Endodermal cell (in vitro differentiated cells): ENCODE measurements around the gene BEST2. TPM values are rescaled to one million over a fixed set of nuclear protein-coding genes. Genes with fewer than 3 reads are reported as not detected.
"Not testable (repeated sequence)": the region's sequence is repeated elsewhere in the genome, so short reads cannot be mapped to it uniquely, and the experiment has no call there.

Experiments used
- DNase-seq: peaks from one replicate; pipeline ENCODE4 v3.0.0-alpha.2; 2017
- H3K27ac ChIP-seq: 2 replicates; pipeline ENCODE4 v1.5.1; 2013; ENCODE audit warnings: mild to moderate bottlenecking, low read depth, low read length, moderate library complexity
- H3K27me3 ChIP-seq: 2 replicates; pipeline ENCODE4 v1.6.1; 2013; ENCODE audit warnings: mild to moderate bottlenecking, low read length, moderate library complexity; ENCODE audit not compliant: insufficient read depth, control insufficient read depth, poor library complexity, severe bottlenecking
- H3K36me3 ChIP-seq: 2 replicates; pipeline ENCODE4 v1.7.0; 2013; ENCODE audit warnings: mild to moderate bottlenecking, low read length, moderate library complexity; ENCODE audit not compliant: control insufficient read depth, insufficient read depth
- H3K4me1 ChIP-seq: one replicate; pipeline ENCODE4 v1.7.0; 2013; ENCODE audit warnings: low read length; ENCODE audit not compliant: control insufficient read depth, insufficient read depth
- H3K4me3 ChIP-seq: 2 replicates; pipeline ENCODE4 v1.5.1; 2013; ENCODE audit warnings: mild to moderate bottlenecking, low read length, moderate library complexity
- H3K9ac ChIP-seq: 2 replicates; pipeline ENCODE4 v1.6.1; 2013; ENCODE audit warnings: mild to moderate bottlenecking, low read length, moderate library complexity; ENCODE audit not compliant: poor library complexity, severe bottlenecking; ENCODE audit errors: extremely low read depth
- H3K9me3 ChIP-seq: 2 replicates; pipeline ENCODE4 v1.6.1; 2013; ENCODE audit warnings: mild to moderate bottlenecking, low read length, moderate library complexity; ENCODE audit not compliant: control insufficient read depth
- H3K27ac Mint-ChIP-seq: 2 replicates; pipeline ENCODE4 v1.8.0; 2020; ENCODE audit warnings: mixed read lengths
- H3K27me3 Mint-ChIP-seq: 2 replicates; pipeline ENCODE4 v1.8.0; 2021; ENCODE audit warnings: mild to moderate bottlenecking, mixed read lengths; ENCODE audit not compliant: insufficient read depth
- H3K36me3 Mint-ChIP-seq: 2 replicates; pipeline ENCODE4 v1.8.0; 2020; ENCODE audit warnings: low read depth, mixed read lengths
- H3K4me1 Mint-ChIP-seq: 2 replicates; pipeline ENCODE4 v1.8.0; 2020; ENCODE audit warnings: mixed read lengths
- H3K4me3 Mint-ChIP-seq: 2 replicates; pipeline ENCODE4 v1.8.0; 2020; ENCODE audit warnings: mild to moderate bottlenecking, moderate library complexity, mixed read lengths
- H3K9me3 Mint-ChIP-seq: 2 replicates; pipeline ENCODE4 v1.8.0; 2020; ENCODE audit warnings: mild to moderate bottlenecking, mixed read lengths
- CTCF ChIP-seq: fragments of 200-600 bp; sonication (generic); conservative IDR thresholded peaks from 2 replicates; pipeline ENCODE4 v1.5.0; 2021; ENCODE audit warnings: antibody characterized with exemption, mild to moderate bottlenecking
- WGBS, 2 experiments: methylation state at CpG; one replicate each; pipeline versions ENCODE4 v1.1.5 to v1.1.7; 2013; ENCODE audit warnings: missing lambda C conversion rate in 2 of 2, mixed read lengths in 1 of 2; ENCODE audit not compliant: insufficient coverage in 1 of 2, insufficient read length in 1 of 2; 5-methylcytosine and 5-hydroxymethylcytosine counted together
- total RNA-seq, 2 donors: library from RNA; stranded (reverse); fragmentation: NEBNext Ultra II Directional in 1 of 2; extraction: Animal tissue kit (Norgen Biotek cat#: 25700) in 1 of 2; gene quantifications; 2 replicates in 1 of 2; 3 replicates in 1 of 2; pipeline ENCODE4 v1.2.1, GENCODE V29; 2021

The BEST2 gene
- total RNA-seq, 2 donors from 2014 or later = 0.95 to 1.2 TPM

- no peaks in the 10 kb centered on the region for H3K4me1 ChIP-seq
- peaks cover 21% of the 10 kb centered on the region for H3K36me3 Mint-ChIP-seq
- H3K4me3 Mint-ChIP-seq = peak within 1 kb of the TSS; percentile 95
- peak within 1 kb of the TSS; percentile 96 for H3K4me3 ChIP-seq
- WGBS, 2 experiments = 3 to 6% methylated on average over 21 to 28 of the region's 28 CpGs
- peaks cover 15% of the 10 kb centered on the region for H3K4me1 Mint-ChIP-seq
- H3K9me3 Mint-ChIP-seq = no peaks in the 10 kb centered on the region
- no peak for TF ChIP-seq CTCF
- H3K9ac ChIP-seq = peak within 1 kb of the TSS; percentile 77
- peaks cover 13% of the 10 kb centered on the region for H3K36me3 ChIP-seq
- peak within 1 kb of the TSS; percentile 92 for H3K27ac ChIP-seq
- no peaks in the 10 kb centered on the region for H3K27me3 Mint-ChIP-seq
- DNase-seq = peak; percentile 93
- no peaks in the 10 kb centered on the region for H3K27me3 ChIP-seq
- H3K9me3 ChIP-seq = no peaks in the 10 kb centered on the region
- H3K27ac Mint-ChIP-seq = peak within 1 kb of the TSS; percentile 97
Measured at GRCh38 chr19:12723641-12724426, 27.8 kb upstream of the BEST2 start, which contains the start of gene TNPO2. Gene TNPO2 (minus strand): TSS chr19:12723932. CDS start chr19:12720977, 2,955 bp downstream.

- H3K36me3 ChIP-seq = peaks cover 17% of the 10 kb centered on the region
- 98% methylated on average over 7 to 10 of the region's 10 CpGs for WGBS, 2 experiments
- H3K27me3 Mint-ChIP-seq, H3K4me1 ChIP-seq, H3K4me3 Mint-ChIP-seq, H3K9me3 Mint-ChIP-seq, DNase-seq, H3K27ac Mint-ChIP-seq, H3K27me3 ChIP-seq, H3K4me3 ChIP-seq, H3K27ac ChIP-seq, H3K9me3 ChIP-seq, H3K9ac ChIP-seq: not testable (repeated sequence)
- peaks cover 12% of the 10 kb centered on the region for H3K4me1 Mint-ChIP-seq
- H3K36me3 Mint-ChIP-seq = peaks cover 25% of the 10 kb centered on the region
Measured at GRCh38 chr19:12725612-12726011, 26.0 kb upstream of the BEST2 start.

GRCh38 chr19:12726988-12727316 lies 24.6 kb upstream of the BEST2 start:
- H3K4me3 Mint-ChIP-seq = no peak overlapping the region
- no peak overlapping the region for H3K27ac Mint-ChIP-seq
- TF ChIP-seq CTCF = no peak
- Histone ChIP-seq H3K4me3 (no peak overlapping the region), H3K27ac (no peak overlapping the region), H3K36me3 (peaks cover 28% of the 10 kb centered on the region), H3K4me1 (no peaks in the 10 kb centered on the region), H3K9ac (no peak overlapping the region), H3K27me3 (no peaks in the 10 kb centered on the region), H3K9me3 (no peaks in the 10 kb centered on the region)
- H3K9me3 Mint-ChIP-seq = no peaks in the 10 kb centered on the region
- H3K4me1 Mint-ChIP-seq = peaks cover 5% of the 10 kb centered on the region
- H3K27me3 Mint-ChIP-seq = no peaks in the 10 kb centered on the region
- WGBS, 2 experiments = 93 to 100% methylated on average over 1 to 2 of the region's 2 CpGs
- H3K36me3 Mint-ChIP-seq = peaks cover 28% of the 10 kb centered on the region
- DNase-seq = peak; percentile 47
